GM21576 (cell line): ENCODE results near the gene TBC1D14.

Source experiments
- ATAC-seq: cut with Tn5 transposase; IDR thresholded peaks from one replicate; pipeline ENCODE4 v1.9.1; 2021; ENCODE audit warnings: mild to moderate bottlenecking, moderate library complexity; ENCODE audit not compliant: unreplicated experiment

Gene TBC1D14

GRCh38 chr4:6992728-6993677 lies 83.4 kb downstream of the TBC1D14 start:
- ATAC-seq = no peak

- no peak for ATAC-seq
Measured at GRCh38 chr4:6996481-6996880, 86.9 kb downstream of the TBC1D14 start.

- no peak for ATAC-seq
Measured at GRCh38 chr4:6999172-7000086, 89.8 kb downstream of the TBC1D14 start.

GRCh38 chr4:7000421-7001176 lies 91.0 kb downstream of the TBC1D14 start:
- no peak for ATAC-seq

- no peak for ATAC-seq
Measured at GRCh38 chr4:7001271-7001670, 91.6 kb downstream of the TBC1D14 start.

GRCh38 chr4:7002336-7002735 lies 92.7 kb downstream of the TBC1D14 start:
- no peak for ATAC-seq

GRCh38 chr4:7003176-7003878 lies 93.7 kb downstream of the TBC1D14 start:
- no peak for ATAC-seq

- no peak for ATAC-seq
Measured at GRCh38 chr4:7003879-7004240, 94.2 kb downstream of the TBC1D14 start.

- ATAC-seq = no peak
Measured at GRCh38 chr4:7004331-7004730, 94.7 kb downstream of the TBC1D14 start.

GRCh38 chr4:7005571-7005970 lies 95.9 kb downstream of the TBC1D14 start:
- ATAC-seq = no peak

- no peak for ATAC-seq
Measured at GRCh38 chr4:7006411-7006810, 96.8 kb downstream of the TBC1D14 start.

- ATAC-seq = no peak
Measured at GRCh38 chr4:7007142-7007907, 97.7 kb downstream of the TBC1D14 start.

GRCh38 chr4:7007944-7008343 lies 98.3 kb downstream of the TBC1D14 start:
- no peak for ATAC-seq

- ATAC-seq = no peak
Measured at GRCh38 chr4:7009564-7009963, 99.9 kb downstream of the TBC1D14 start.

GRCh38 chr4:7013175-7013574 lies 103.5 kb downstream of the TBC1D14 start:
- ATAC-seq = no peak

- ATAC-seq = no peak
Measured at GRCh38 chr4:7014815-7015214, 105.2 kb downstream of the TBC1D14 start.

- ATAC-seq = no peak
Measured at GRCh38 chr4:7015383-7016035, 105.9 kb downstream of the TBC1D14 start.

GRCh38 chr4:7016086-7016485 lies 106.5 kb downstream of the TBC1D14 start:
- no peak for ATAC-seq

GRCh38 chr4:7016512-7016911 lies 106.9 kb downstream of the TBC1D14 start:
- no peak for ATAC-seq
